PC-9 (cell line): ENCODE measurements around the gene UQCRQ.

ENCODE experiments used
- CTCF ChIP-seq: fragments of 200-600 bp; sonication (generic); conservative IDR thresholded peaks from 2 replicates; pipeline ENCODE4 v1.6.1; 2017; ENCODE audit warnings: mixed run types, antibody characterized with exemption, mild to moderate bottlenecking, moderate library complexity
- EZH2 ChIP-seq: fragments of 200-600 bp; sonication (generic); IDR thresholded peaks from 2 replicates; pipeline ENCODE4 v1.8.0; 2017; ENCODE audit warnings: antibody characterized with exemption, low read depth

GRCh38 chr5:132824426-132824825, 42.0 kb upstream of the UQCRQ start:
- no peak for TF ChIP-seq CTCF
- TF ChIP-seq EZH2, result no peak
